ENCODE results near the gene POLR3H. TPM values are rescaled to one million over a fixed set of nuclear protein-coding genes. Genes with fewer than 3 reads are reported as not detected.
"Not testable (repeated sequence)": the region's sequence is repeated elsewhere in the genome, so short reads cannot be mapped to it uniquely, and the experiment has no call there.

Gene POLR3H, protein sequence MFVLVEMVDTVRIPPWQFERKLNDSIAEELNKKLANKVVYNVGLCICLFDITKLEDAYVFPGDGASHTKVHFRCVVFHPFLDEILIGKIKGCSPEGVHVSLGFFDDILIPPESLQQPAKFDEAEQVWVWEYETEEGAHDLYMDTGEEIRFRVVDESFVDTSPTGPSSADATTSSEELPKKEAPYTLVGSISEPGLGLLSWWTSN
- 5.9 TPM for total RNA-seq

DNA sequence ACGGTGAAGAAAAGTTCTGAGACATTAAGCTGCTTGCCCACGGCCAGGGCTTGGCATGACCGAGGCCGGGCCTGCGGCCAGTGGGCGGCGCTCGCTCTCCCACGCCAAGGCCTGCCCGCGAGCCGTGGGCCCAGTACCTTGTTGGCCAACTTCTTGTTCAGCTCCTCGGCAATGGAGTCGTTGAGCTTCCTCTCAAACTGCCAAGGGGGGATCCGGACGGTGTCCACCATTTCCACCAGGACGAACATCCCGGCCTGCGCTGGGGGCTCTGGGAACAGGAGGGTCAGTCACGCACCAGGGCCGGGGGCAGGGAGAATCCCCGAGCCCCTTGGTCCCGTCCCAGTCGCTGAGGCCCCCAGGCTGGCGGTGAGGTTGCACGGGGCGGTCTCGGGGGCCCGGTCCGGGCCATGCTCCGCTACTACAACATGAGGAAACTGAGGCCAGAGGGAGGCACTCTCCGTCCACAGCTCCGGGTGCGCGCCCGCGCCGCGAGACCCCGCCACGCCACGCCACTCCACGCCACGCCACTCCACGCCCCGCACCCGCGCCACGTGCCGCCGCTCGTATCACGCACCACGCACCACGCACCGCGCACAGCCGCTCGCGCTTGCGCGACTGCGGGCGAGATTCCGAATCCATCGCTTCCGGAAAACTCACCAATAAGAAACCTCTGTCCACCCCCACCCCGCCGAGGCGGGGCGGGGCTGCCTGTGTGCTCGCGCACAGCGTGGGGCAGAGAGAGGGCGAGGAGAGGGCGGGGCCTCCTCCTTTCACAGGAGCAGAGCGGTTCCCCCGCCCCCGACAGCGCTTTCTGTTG, at the start of gene POLR3H:
Gene POLR3H (minus strand): TSS at position 617 of the 817 bp plus-strand sequence. CDS start 369 bp downstream, at position 248.
- Histone ChIP-seq H3K27me3 (ENCODE audit: insufficient read depth, low read length) (no peaks in the 10 kb centered on the region), H3K9me3 (ENCODE audit: low read depth, low read length) (no peaks in the 10 kb centered on the region), H3K4me3 (ENCODE audit: low read length) (peak within 1 kb of the TSS; percentile 79)

DNA sequence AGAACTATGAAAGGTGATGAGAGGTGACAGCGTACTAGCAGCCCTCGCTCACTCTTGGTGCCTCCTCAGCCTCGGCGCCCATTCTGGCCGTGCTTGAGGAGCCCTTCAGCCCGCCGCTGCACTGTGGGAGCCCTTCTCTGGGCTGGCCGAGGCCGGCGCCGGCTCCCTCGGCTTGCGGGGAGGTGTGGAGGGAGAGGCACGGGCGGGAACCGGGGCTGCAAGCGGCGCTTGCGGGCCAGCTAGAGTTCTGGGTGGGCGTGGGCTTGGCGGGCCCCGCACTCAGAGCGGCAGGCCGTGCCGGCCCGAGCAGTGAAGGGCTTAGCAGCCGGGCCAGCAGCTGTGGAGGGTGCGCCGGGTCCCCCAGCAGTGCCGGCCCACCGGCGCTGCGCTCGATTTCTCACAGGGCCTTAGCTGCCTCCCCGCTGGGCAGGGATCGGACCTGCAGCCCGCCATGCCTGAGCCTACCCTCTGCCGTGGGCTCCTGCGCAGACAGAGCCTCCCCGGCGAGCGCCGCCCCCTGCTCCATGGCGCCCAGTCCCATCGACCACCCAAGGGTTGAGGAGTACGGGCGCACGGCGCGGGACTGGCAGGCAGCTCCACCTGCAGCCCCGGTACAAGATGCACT, 49.2 kb upstream of the POLR3H start:
- not testable (repeated sequence) for H3K4me3 ChIP-seq (ENCODE audit: low read length); H3K27me3 ChIP-seq (ENCODE audit: insufficient read depth, low read length); H3K9me3 ChIP-seq (ENCODE audit: low read depth, low read length)
- peaks cover 17% of the 10 kb centered on the region for H3K4me1 ChIP-seq (ENCODE audit: insufficient read depth, low read length)

More for the DNA sequence above, at the start of gene POLR3H:
- H3K4me1 ChIP-seq (ENCODE audit: insufficient read depth, low read length), result peaks cover 28% of the 10 kb centered on the region

DNA sequence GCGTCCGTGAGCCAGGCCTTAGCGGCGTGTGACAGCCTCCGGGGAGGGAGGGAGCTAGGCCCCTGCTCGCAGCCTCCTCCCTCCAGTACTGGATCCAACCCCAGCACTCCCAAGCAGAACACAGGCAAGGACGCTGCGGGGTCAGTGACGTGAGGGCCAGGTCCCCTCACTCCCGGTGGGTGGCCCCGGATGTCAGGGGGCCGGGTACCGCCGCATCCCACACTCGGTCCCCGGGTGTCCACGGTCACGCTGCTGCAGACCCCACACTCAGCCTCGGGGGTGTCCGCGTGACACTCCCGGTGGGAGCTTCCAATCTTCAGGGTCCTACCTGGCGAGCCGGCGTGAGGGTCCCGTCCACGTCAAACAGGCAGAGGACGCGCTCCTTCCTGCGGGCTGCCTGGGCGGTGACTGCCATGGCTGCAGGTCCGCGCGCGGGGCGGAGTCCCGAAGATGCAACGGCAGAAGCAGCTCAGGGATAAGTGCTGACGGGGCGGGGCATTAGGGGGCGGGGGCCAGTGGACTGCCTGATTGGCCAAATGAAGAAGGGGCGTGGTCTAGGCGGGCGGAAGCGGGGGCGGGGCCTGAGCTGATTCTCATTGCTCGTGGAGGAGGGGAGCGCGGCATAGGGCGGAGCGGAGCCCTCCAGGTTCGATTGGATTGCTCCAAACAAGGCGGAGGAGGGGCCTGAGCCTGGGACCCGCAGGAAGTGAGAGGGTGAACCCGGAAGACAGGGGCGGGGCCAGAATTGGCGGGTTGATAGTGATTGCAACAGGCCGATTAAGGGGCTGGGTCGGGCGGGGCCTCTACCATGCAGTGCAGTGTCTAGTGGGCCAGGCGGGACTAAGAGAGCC, 45.3 kb upstream of the POLR3H start, which contains the start of gene PMM1:
Gene PMM1 (minus strand): TSS at position 450 of the 851 bp plus-strand sequence. CDS start 35 bp downstream, at position 415.
- H3K4me3 ChIP-seq (ENCODE audit: low read length), result peak within 1 kb of the TSS; percentile 67
- no peaks in the 10 kb centered on the region for H3K27me3 ChIP-seq (ENCODE audit: insufficient read depth, low read length)
- no peaks in the 10 kb centered on the region for H3K9me3 ChIP-seq (ENCODE audit: low read depth, low read length)
- peaks cover 20% of the 10 kb centered on the region for H3K4me1 ChIP-seq (ENCODE audit: insufficient read depth, low read length)

DNA sequence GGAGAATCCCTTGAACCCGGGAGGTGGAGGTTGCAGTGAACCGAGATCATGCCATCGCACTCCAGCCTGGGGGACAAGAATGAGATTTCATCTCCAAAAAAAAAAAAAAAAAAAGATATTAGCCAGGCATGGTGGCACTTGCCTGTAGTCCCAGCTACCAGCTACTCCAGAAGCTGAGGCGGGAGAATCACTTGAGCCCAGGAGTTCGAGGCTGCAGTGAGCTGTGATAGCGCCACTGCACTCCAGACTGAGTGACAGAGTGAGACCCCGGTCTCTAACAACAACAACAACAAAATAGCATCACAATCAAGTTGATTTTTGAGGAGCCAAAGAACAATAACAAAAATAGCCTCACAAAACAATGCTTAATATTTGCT, 43.1 kb upstream of the POLR3H start:
- H3K4me1 ChIP-seq (ENCODE audit: insufficient read depth, low read length), result peaks cover 20% of the 10 kb centered on the region
- no peaks in the 10 kb centered on the region for H3K9me3 ChIP-seq (ENCODE audit: low read depth, low read length)
- H3K4me3 ChIP-seq (ENCODE audit: low read length), result no peak overlapping the region
- no peaks in the 10 kb centered on the region for H3K27me3 ChIP-seq (ENCODE audit: insufficient read depth, low read length)

DNA sequence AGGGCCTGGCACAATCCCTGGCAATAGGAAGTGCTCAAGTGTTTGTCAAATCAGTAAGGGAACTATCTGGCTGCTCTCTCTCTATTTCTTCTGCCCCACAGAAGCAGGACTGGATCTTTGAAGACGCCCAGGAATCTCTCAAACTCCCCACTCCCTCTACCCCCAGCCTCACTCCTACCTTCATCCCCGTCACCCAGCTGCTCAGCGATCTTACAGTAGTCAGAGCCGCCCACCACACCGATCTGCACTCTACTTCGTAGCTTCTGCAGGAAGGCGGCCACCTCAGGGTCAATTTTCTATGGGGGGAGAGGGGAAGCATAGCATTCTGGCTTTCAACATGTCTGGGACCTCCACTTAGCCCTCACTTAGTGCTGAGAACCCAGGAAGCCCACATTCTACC, 41.6 kb upstream of the POLR3H start:
- H3K4me1 ChIP-seq (ENCODE audit: insufficient read depth, low read length), result peaks cover 20% of the 10 kb centered on the region
- no peaks in the 10 kb centered on the region for H3K9me3 ChIP-seq (ENCODE audit: low read depth, low read length)
- H3K4me3 ChIP-seq (ENCODE audit: low read length), result no peak overlapping the region
- H3K27me3 ChIP-seq (ENCODE audit: insufficient read depth, low read length), result no peaks in the 10 kb centered on the region

DNA sequence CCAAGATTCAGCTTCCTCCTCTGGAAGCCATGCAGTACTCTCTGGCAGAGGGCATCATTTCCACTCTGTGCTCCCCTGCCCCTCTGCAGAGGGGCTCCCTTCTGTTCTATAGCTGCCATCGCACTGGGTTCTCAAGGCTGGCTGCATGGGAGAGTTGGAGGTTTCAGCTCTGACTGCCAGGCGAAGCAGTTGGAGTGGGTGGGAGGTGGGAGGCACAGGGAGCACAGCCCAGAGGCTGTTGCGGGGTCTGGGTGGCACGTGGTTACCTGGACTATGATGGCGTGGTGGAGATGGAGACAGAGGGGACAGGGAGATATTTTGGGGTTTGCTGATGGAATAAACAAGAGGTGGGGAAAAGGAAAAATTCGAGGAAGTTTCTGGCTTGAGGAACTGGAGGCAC, 40.6 kb upstream of the POLR3H start:
- no peak overlapping the region for H3K4me3 ChIP-seq (ENCODE audit: low read length)
- H3K9me3 ChIP-seq (ENCODE audit: low read depth, low read length), result no peaks in the 10 kb centered on the region

DNA sequence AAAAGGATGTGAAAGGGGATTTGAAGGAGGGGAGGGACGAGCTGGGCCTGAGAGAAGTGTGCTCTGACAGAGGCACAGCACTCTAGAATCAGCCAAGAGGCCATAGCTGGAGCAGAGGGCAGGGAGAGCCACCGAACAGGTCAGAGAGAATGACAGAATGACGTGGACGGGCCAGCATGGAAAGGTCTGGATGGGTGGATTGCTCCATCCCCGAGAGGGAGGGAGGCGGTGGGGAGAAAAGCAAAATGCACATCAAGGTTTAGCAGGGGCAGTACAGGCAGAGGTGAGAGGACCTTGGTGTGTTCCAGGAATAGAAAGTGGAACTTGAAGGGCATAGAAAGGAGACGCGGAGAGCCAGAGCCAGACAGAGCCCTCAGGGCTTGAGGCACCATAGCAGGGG, 38.4 kb upstream of the POLR3H start:
- no peaks in the 10 kb centered on the region for H3K27me3 ChIP-seq (ENCODE audit: insufficient read depth, low read length)
- H3K9me3 ChIP-seq (ENCODE audit: low read depth, low read length), result no peaks in the 10 kb centered on the region
- no peaks in the 10 kb centered on the region for H3K4me1 ChIP-seq (ENCODE audit: insufficient read depth, low read length)
- no peak overlapping the region for H3K4me3 ChIP-seq (ENCODE audit: low read length)

More for the DNA sequence above, 40.6 kb upstream of the POLR3H start:
- peaks cover 12% of the 10 kb centered on the region for H3K4me1 ChIP-seq (ENCODE audit: insufficient read depth, low read length)
- H3K27me3 ChIP-seq (ENCODE audit: insufficient read depth, low read length), result no peaks in the 10 kb centered on the region

DNA sequence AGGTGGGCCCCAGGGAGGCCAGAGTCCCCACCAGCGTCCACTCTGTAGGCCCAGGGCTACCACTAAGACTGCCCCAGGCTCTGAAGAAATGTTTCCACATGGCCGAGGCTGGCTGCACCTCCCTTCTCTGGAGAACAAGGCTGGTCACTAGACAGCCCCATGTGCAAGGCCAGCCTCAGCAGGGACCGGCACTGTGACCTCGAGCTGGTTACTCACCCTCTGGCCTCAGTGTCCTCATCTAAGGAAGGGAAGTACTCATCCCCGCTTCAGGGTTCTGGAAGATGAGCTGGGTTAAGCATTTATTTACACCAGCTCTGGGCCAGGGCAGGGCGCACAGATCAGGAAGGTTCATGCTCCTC, 35.7 kb upstream of the POLR3H start:
- Histone ChIP-seq H3K27me3 (ENCODE audit: insufficient read depth, low read length) (no peaks in the 10 kb centered on the region), H3K4me3 (ENCODE audit: low read length) (no peak overlapping the region), H3K9me3 (ENCODE audit: low read depth, low read length) (no peaks in the 10 kb centered on the region), H3K4me1 (ENCODE audit: insufficient read depth, low read length) (no peaks in the 10 kb centered on the region)

DNA sequence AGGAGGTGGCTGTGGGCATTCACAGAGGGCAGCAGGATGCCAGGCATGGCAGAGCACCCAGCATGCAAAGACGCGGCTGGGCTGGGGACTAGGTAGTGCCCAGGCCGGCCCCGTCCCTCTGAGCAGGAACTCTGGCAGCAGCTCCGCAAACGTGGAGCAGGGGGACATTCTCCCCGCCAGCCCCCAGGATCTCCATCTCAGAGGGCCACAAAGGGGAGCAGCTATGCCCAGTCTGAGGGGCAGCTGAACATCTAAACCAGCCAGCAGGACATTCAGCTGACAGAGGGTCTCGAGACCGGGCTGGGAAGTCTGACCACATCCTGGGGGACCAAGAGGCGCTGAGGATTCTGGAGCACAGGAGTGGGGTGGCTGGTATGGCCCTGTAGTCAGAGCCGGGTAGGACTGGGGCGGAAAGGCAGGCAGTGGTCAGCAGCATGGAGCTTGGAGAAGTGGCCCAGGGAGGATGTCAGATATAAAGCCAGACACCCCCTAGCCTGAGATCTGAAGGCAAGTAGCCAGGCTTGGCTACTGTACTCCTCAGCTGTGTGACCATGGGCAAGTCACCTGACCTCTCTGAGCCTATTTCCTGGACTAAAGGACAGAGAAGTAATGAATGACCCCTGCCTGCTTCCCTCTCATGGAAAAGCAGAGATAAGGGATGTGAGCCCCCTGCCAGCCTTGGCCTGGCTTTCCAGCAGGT, 35.2 kb upstream of the POLR3H start:
- no peaks in the 10 kb centered on the region for H3K9me3 ChIP-seq (ENCODE audit: low read depth, low read length)
- H3K4me1 ChIP-seq (ENCODE audit: insufficient read depth, low read length), result no peaks in the 10 kb centered on the region
- no peak overlapping the region for H3K4me3 ChIP-seq (ENCODE audit: low read length)
- H3K27me3 ChIP-seq (ENCODE audit: insufficient read depth, low read length), result no peaks in the 10 kb centered on the region

DNA sequence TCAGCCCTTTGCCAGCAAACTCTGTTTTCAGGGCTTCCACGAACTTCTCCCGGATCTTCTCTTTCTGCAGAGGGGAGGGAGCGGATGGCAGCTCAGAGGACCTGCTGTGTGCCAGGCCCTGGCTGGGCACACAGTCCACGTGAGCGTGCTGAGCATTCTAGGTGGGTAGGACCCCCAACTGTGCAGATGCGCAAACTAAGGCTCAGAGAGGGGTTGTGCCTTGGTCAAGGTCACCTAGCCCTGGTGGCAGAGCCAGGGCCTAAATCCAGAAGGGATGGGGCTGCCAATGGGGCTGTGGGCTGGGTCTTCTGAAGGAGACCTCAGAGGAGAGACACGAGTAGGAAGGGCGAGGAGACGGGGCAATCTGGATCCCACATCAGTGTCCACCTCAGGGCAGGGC, 34.5 kb upstream of the POLR3H start:
- Histone ChIP-seq H3K4me1 (ENCODE audit: insufficient read depth, low read length) (no peaks in the 10 kb centered on the region), H3K4me3 (ENCODE audit: low read length) (no peak overlapping the region), H3K9me3 (ENCODE audit: low read depth, low read length) (no peaks in the 10 kb centered on the region), H3K27me3 (ENCODE audit: insufficient read depth, low read length) (no peaks in the 10 kb centered on the region)

DNA sequence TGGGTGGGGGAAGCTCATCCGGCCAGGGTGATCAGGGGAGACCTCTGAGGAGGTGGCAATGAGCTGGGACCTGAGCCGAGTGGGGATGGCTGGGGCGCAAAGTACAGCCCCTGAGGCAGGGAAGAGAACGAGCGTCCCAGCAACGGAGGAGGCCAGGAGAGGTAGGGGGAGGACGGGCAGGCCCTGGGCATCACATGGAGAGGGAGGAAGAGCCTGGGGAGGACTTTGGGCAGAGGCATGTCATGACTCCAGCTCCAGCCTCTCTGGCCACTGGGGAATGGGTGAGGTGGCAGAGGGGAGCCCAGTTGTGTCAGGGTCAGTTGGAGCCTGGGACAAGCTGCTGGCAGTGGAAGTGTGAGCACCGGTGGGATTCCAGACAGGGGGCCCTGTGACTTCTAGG, 33.8 kb upstream of the POLR3H start:
- Histone ChIP-seq H3K4me3 (ENCODE audit: low read length) (no peak overlapping the region), H3K9me3 (ENCODE audit: low read depth, low read length) (no peaks in the 10 kb centered on the region), H3K27me3 (ENCODE audit: insufficient read depth, low read length) (no peaks in the 10 kb centered on the region)

DNA sequence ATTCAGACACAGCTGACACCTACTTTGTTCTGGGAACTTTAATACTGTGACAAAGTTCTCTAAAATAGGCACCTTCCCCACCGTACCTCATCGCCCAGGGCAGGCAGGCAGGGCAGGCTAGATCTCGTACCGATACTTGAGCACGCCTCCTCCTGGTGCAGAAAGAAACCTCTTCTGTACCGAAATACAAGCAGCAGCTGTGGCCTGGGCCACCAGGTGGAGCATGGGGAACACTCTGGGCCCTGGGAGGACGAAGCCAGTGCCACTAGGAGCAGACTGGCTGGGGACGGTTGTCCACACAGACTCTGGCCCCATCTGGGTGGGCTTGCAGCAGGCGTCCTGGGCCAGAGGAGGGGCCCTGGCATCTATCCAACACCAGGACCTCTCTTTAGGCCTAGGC, 32.6 kb upstream of the POLR3H start:
- no peak overlapping the region for H3K4me3 ChIP-seq (ENCODE audit: low read length)
- no peaks in the 10 kb centered on the region for H3K9me3 ChIP-seq (ENCODE audit: low read depth, low read length)
- H3K4me1 ChIP-seq (ENCODE audit: insufficient read depth, low read length), result no peaks in the 10 kb centered on the region
- no peaks in the 10 kb centered on the region for H3K27me3 ChIP-seq (ENCODE audit: insufficient read depth, low read length)

More for the DNA sequence above, 33.8 kb upstream of the POLR3H start:
- H3K4me1 ChIP-seq (ENCODE audit: insufficient read depth, low read length), result no peaks in the 10 kb centered on the region

DNA sequence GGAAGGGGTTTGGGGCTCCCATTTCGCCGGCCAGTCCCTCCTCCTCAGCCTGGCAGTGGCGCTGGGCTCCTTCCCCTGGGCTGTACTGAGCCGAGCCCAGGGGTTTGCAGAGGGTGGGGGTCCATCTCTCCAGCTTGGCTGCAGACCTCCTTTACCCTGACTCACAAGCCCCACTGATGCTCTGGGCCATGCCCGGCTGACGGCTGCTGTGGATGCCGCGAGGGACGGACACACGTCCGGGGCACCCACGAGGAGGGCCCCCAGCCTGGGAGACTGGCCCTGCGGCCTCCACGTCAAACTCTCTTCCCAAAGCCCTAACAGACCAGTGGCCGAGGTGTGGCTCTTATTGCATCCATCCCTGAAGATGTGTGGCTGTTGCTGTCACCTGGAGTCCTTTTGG, 31.3 kb upstream of the POLR3H start:
- no peaks in the 10 kb centered on the region for H3K4me1 ChIP-seq (ENCODE audit: insufficient read depth, low read length)
- H3K4me3 ChIP-seq (ENCODE audit: low read length), result no peak overlapping the region
- H3K9me3 ChIP-seq (ENCODE audit: low read depth, low read length), result no peaks in the 10 kb centered on the region
- H3K27me3 ChIP-seq (ENCODE audit: insufficient read depth, low read length), result no peaks in the 10 kb centered on the region

DNA sequence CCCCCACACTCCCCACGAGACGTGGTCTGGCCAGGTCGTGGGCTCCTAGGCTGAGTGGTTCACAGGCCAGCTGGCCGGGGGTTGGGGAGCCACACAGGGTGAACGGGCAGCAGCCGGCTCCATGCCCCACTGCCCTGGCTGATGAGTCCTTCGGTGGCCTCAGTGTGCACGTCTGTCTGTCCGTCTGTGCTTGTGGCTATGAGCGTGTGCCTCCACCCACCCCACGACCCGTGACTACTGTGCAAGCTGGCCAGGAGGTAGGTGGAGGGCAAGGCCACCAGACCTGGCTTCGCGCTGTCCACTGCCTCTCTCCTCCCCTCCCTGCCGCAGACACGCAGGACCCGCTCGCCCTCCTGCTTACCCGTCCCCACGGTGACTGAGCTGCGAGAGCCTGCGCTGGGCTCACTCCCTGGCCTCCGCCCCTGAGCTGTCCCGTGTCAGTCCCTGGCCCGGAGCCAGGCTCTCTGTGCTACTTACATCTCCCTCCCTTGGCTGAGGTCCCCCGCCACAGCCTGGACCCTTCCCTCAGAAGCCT, 30.6 kb upstream of the POLR3H start:
- H3K4me3 ChIP-seq (ENCODE audit: low read length), result no peak overlapping the region
- H3K4me1 ChIP-seq (ENCODE audit: insufficient read depth, low read length), result no peaks in the 10 kb centered on the region
- H3K27me3 ChIP-seq (ENCODE audit: insufficient read depth, low read length), result no peaks in the 10 kb centered on the region
- no peaks in the 10 kb centered on the region for H3K9me3 ChIP-seq (ENCODE audit: low read depth, low read length)
